Aorta (tissue), 5 donors: Measurements from ENCODE around the gene CDK8. TPM values are rescaled to one million over a fixed set of nuclear protein-coding genes. Genes with fewer than 3 reads are reported as not detected.

ENCODE experiments used
- ATAC-seq: fragments of 200-7000 bp; cut with Tn5 transposase; one replicate; pipeline ENCODE4 v1.9.1; 2022; ENCODE audit warnings: moderate library complexity; ENCODE audit not compliant: low FRiP score
- DNase-seq, 2 donors: peaks; one replicate each; pipeline ENCODE4 v3.0.0-alpha.2; 2020
- H3K27ac ChIP-seq, 2 donors: one replicate each; pipeline ENCODE4 v1.5.1; 2013; ENCODE audit warnings: low read length in 2 of 2, mild to moderate bottlenecking in 2 of 2, moderate library complexity in 2 of 2, control low read depth in 1 of 2, inconsistent platforms in 1 of 2, low read depth in 1 of 2
- H3K27me3 ChIP-seq, 2 donors: one replicate each; pipeline ENCODE4 v1.6.1; 2013; ENCODE audit warnings: control low read depth in 1 of 2, low read length in 1 of 2, mild to moderate bottlenecking in 1 of 2, moderate library complexity in 1 of 2; ENCODE audit not compliant: insufficient read depth in 2 of 2, control insufficient read depth in 1 of 2
- H3K36me3 ChIP-seq, 2 donors: one replicate each; pipeline ENCODE4 v1.6.1; 2013; ENCODE audit warnings: control low read depth in 1 of 2, low read length in 1 of 2, mild to moderate bottlenecking in 1 of 2; ENCODE audit not compliant: insufficient read depth in 2 of 2, control insufficient read depth in 1 of 2
- H3K4me1 ChIP-seq, 2 donors: one replicate each; pipeline ENCODE4 v1.6.1; 2013; ENCODE audit warnings: low read length in 2 of 2, control low read depth in 1 of 2, mild to moderate bottlenecking in 1 of 2, moderate library complexity in 1 of 2; ENCODE audit not compliant: insufficient read depth in 2 of 2, control insufficient read depth in 1 of 2
- H3K4me3 ChIP-seq, 2 donors: one replicate each; pipeline ENCODE4 v1.5.1; 2013; ENCODE audit warnings: low read length in 2 of 2, control low read depth in 1 of 2, mild to moderate bottlenecking in 1 of 2
- H3K9me3 ChIP-seq: one replicate; pipeline ENCODE4 v1.6.1; 2013; ENCODE audit warnings: mild to moderate bottlenecking, low read length; ENCODE audit not compliant: control insufficient read depth
- WGBS, 2 donors: extraction: QIAGEN DNeasy Blood & Tissue Kit; methylation state at CpG; one replicate each; pipeline ENCODE4 v1.1.7; 2013; 5-methylcytosine and 5-hydroxymethylcytosine counted together
- intact Hi-C, 2 donors: fragments of 100-400 bp; cut with DNase I; formaldehyde crosslinking; loops; one replicate each; pipeline versions ENCODE4 v1.14.2 to v1.15.0; 2022
- polyA plus RNA-seq, 2 donors: library from polyadenylated mRNA; stranded (reverse); fragments of 200-250 nt; gene quantifications; one replicate each; pipeline ENCODE4 v1.2.3, GENCODE V29; 2013
- total RNA-seq, 2 donors: library from RNA; stranded (reverse); fragmentation: NEBNext Ultra II Directional; extraction: Animal tissue kit (Norgen Biotek cat#: 25700); gene quantifications; one replicate each; pipeline ENCODE4 v1.2.1, GENCODE V29; 2021
- donor health status: healthy with polysubstance abuse.
- donor health status: Bipolar disorder and iron deficiency.
- donor health status: DM: no; HTN: no; CAD: no.
- donor health status: DM: no; HTN: no; CAD: no.
- donor health status: DM: yes; HTN: yes; CAD: no.

Gene CDK8
- total and polyA plus RNA-seq, 4 donors: 9.6 to 16.9 (median 10.6) TPM

DNA sequence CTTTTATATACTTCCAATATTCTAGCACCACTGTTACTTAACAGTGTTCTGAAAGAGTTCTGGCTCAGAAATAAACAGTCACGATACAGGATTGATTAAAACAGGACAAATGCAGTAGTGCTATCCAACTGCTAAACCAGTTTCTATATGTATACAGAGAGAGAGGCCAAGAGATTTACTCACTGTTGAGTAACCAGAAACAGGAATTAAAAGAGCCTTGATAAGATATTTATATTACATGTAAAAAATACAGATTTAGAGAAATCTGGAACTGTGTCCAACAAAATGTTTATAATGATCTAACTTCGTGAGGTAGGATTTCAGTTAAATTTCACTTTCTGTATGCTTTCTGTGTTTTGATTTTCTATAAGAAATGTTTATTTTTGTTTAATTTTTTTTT is 116.6 kb downstream of the CDK8 start:
- no peak for DNase-seq
- no peak for ATAC-seq
- Histone ChIP-seq H3K27ac (no peak overlapping the region), H3K9me3 (no peaks in the 10 kb centered on the region), H3K4me3 (no peak overlapping the region), H3K4me1 (no peaks in the 10 kb centered on the region), H3K27me3 (no peaks in the 10 kb centered on the region), H3K36me3 (no peaks in the 10 kb centered on the region)
- WGBS, 2 donors: 32 to 48% methylated on average over 2 of the region's 2 CpGs
- intact Hi-C loops: no loop called here

DNA sequence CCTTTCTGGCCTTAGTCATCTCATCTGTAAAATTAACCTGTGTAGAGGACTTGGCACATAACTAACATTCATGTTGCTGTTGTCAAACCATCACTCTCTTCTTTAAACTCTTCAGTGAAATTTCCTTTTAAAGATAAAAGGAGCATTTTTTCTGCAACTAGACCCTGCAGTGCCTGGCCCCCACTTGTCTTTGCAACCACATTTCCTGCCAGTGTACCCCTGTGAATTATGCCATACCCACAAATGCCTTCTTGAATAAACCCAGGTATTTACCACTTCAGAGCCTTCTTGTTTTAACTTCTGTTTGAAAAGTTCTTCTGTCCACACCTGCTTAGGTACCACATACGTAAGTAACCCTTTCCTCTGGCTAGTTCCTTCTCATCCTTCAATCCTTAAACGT is 118.8 kb downstream of the CDK8 start:
- 96% methylated on average over 2 of the region's 2 CpGs for WGBS, 2 donors
- no peak overlapping the region for H3K4me3 ChIP-seq
- H3K27ac ChIP-seq: no peak overlapping the region
- no peak for ATAC-seq
- H3K36me3 ChIP-seq: no peaks in the 10 kb centered on the region
- H3K27me3 ChIP-seq: no peaks in the 10 kb centered on the region
- intact Hi-C loops: no loop called here
- no peak for DNase-seq
- no peaks in the 10 kb centered on the region for H3K4me1 ChIP-seq
- no peaks in the 10 kb centered on the region for H3K9me3 ChIP-seq

DNA sequence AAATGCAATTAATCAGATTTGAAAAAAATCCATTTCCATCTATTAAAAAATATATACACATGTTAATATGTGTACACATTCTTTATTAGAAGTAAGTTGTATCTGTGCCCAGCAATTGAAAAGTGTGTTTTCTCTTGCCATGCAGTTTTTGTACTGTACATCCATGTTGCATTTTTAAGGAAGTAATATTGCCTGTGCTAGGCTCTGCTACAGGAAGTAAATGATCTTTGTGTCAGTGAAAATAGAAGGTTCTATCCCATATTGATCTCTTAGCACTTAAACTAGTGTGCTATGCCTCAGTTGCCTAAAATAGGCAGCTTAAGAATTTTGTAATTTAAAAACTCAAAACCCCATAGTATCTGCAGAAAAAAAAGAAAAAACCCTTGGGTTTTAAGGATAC is 122.5 kb downstream of the CDK8 start:
- no peak overlapping the region for H3K27ac ChIP-seq
- H3K36me3 ChIP-seq: no peaks in the 10 kb centered on the region
- no peaks in the 10 kb centered on the region for H3K4me1 ChIP-seq
- no peak overlapping the region for H3K4me3 ChIP-seq
- H3K27me3 ChIP-seq: no peaks in the 10 kb centered on the region
- intact Hi-C loops: no loop called here
- H3K9me3 ChIP-seq: no peaks in the 10 kb centered on the region
- ATAC-seq (no peak), DNase-seq (no peak)

DNA sequence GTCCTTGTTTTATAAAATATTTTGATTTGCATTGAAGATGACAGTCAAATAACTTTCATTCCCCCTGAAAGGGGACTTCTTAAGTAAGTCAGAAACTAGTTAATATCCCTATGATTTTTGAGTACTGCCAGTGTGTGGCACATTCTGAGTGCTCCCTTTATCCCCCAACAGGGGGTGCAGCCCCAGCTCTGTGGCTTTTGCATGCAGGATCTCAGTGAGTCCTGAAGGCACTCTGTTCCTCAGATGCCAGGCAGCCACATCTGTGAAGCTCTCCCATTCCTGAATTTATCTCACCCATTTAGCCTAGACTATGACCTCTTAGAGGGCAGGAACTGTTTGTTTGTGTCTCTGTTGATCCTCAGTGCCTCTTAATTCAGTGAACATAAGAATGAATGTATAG is 123.1 kb downstream of the CDK8 start:
- DNase-seq (no peak), ATAC-seq (peak; percentile 36)
- H3K9me3 ChIP-seq: no peaks in the 10 kb centered on the region
- H3K4me1 ChIP-seq: no peaks in the 10 kb centered on the region
- no peak overlapping the region for H3K4me3 ChIP-seq
- H3K36me3 ChIP-seq: no peaks in the 10 kb centered on the region
- H3K27me3 ChIP-seq: no peaks in the 10 kb centered on the region
- intact Hi-C loops: no loop called here
- no peak overlapping the region for H3K27ac ChIP-seq

DNA sequence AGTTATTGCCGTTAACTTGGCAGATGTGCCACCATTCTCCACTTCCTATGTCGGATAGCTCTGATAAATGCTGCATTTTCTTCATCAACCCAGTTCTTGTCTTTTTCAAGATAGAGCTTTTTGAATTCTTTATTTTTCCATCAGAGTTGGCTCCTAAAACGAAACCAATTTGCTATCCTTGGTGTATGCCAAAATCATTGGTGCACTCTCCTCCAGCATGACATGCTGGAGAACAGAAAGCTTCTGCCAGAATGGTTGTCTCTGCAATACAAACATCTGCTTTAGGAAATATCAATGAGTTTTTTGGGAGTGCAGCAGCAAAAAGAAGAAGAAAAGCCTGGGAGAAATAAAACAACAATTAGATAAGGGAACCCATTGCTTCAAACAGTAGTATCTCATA is 124.2 kb downstream of the CDK8 start:
- Histone ChIP-seq H3K4me3 (no peak overlapping the region), H3K27me3 (no peaks in the 10 kb centered on the region), H3K36me3 (no peaks in the 10 kb centered on the region), H3K27ac (no peak overlapping the region), H3K9me3 (no peaks in the 10 kb centered on the region), H3K4me1 (no peaks in the 10 kb centered on the region)
- 77 to 84% methylated on average over 3 of the region's 3 CpGs for WGBS, 2 donors
- DNase-seq: no peak
- ATAC-seq: no peak
- intact Hi-C loops: no loop called here

DNA sequence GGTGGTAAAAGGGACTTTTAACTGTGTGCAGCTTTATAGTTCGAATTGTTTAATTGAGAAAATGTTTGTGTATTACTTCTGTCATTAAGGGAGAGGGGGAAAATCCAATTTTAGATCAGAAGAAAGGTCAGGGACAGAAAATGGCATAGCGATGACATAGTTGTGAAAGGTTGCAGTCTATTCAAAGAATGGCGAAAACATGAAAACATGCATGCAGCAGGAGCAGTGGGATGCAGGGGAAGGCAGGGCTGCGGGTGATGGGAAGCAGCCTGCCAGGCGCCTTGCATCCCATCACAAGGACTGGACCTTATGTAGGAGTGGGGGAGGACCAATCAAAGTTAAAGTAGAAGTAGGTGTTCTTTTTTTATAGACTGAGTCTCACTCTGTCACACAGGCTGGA is 125.9 kb downstream of the CDK8 start:
- Histone ChIP-seq H3K36me3 (no peaks in the 10 kb centered on the region), H3K9me3 (no peaks in the 10 kb centered on the region), H3K27ac (no peak overlapping the region), H3K27me3 (no peaks in the 10 kb centered on the region), H3K4me1 (no peaks in the 10 kb centered on the region), H3K4me3 (no peak overlapping the region)
- ATAC-seq: no peak
- no peak for DNase-seq
- 97 to 98% methylated on average over 5 of the region's 5 CpGs for WGBS, 2 donors
- intact Hi-C loops: no loop called here

DNA sequence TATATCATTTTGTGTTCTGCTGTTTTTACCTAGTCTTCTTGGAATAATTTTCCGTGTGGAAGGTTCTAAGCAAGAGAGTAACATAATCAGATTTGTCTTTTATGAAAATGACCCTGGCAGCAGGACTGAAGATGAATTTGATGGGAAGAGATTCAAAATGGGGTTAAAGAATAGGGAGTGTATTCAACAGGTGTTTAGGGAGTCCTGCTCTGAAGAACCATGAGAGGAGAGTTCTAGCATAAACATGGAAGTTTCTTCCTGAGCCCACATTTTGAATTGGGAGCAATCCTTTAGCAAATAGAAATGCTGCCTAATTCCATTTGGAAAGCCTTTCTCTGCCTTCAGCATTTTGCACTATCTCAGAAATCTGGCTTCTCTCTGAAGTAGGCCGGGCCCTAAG is 127.0 kb downstream of the CDK8 start:
- no peak overlapping the region for H3K4me3 ChIP-seq
- no peak overlapping the region for H3K27ac ChIP-seq
- no peaks in the 10 kb centered on the region for H3K4me1 ChIP-seq
- H3K9me3 ChIP-seq: no peaks in the 10 kb centered on the region
- 76 to 83% methylated on average over 2 of the region's 2 CpGs for WGBS, 2 donors
- DNase-seq (no peak), ATAC-seq (no peak)
- H3K27me3 ChIP-seq: no peaks in the 10 kb centered on the region
- H3K36me3 ChIP-seq: no peaks in the 10 kb centered on the region
- intact Hi-C loops: no loop called here

DNA sequence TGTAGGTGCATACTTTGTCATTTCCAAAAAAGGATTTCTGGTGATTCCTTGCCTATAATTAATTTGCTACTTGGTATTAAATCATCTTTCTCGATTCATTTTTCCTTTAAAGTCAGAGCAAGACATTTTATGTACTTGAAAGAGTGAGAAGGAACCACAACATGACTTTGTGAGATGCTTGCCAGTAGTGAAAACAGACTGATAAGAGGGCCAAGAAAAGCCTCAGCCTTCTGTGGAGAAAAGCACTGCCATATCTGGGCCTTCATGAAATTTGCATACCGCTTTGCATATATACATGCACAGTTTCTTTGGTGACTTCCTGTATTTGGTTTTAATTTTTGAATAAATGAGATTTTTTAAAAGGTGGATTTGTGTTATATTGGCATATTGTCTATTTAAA is 128.4 kb downstream of the CDK8 start:
- Histone ChIP-seq H3K27me3 (no peaks in the 10 kb centered on the region), H3K4me1 (no peaks in the 10 kb centered on the region), H3K36me3 (peaks cover 0 to 1% of the 10 kb centered on the region in 2 donors), H3K4me3 (no peak overlapping the region), H3K9me3 (no peaks in the 10 kb centered on the region), H3K27ac (no peak overlapping the region)
- intact Hi-C loops: no loop called here
- ATAC-seq (no peak), DNase-seq (no peak)
- 49 to 54% methylated on average over 2 of the region's 2 CpGs for WGBS, 2 donors

DNA sequence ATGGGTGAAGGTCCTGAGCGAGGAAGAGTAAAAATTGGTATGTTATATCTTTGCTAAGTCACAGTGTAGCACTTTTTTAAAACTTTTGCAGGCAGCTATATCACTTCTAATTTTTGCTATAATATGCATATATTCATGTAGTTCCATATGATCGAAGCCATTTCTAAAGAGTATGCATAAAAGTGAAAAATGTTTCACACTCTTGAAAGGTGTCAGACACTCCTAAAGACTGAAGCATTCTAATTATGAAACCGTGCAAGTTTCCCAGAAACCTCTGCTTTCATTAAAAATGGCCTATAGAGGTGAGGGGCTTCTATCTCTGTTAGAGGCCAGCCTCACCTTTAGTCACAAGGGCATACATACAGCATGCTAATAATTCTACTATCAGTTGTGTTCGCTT is 128.9 kb downstream of the CDK8 start:
- Histone ChIP-seq H3K27me3 (no peaks in the 10 kb centered on the region), H3K4me1 (no peaks in the 10 kb centered on the region), H3K4me3 (no peak overlapping the region), H3K9me3 (no peaks in the 10 kb centered on the region), H3K36me3 (peaks cover 0 to 3% of the 10 kb centered on the region in 2 donors), H3K27ac (no peak overlapping the region)
- ATAC-seq (no peak), DNase-seq (no peak)
- 93 to 94% methylated on average over 4 of the region's 4 CpGs for WGBS, 2 donors
- intact Hi-C loops: no loop called here
